Osteoblast (primary cell): ENCODE results near the gene ZNF277. TPM values are rescaled to one million over a fixed set of nuclear protein-coding genes. Genes with fewer than 3 reads are reported as not detected.

Experiments used
- DNase-seq: peaks from one replicate; pipeline ENCODE4 v3.0.0; 2011; ENCODE audit warnings: low spot score, mixed read lengths; ENCODE audit not compliant: insufficient read length; ENCODE audit errors: missing footprints
- H2AFZ ChIP-seq: 2 replicates; pipeline ENCODE4 v1.6.0; 2011; ENCODE audit warnings: mild to moderate bottlenecking, low read length
- H3K27ac ChIP-seq: 2 replicates; pipeline ENCODE4 v1.5.1; 2011; ENCODE audit warnings: mild to moderate bottlenecking, low read depth, low read length, moderate library complexity
- H3K27me3 ChIP-seq: 2 replicates; pipeline ENCODE4 v1.6.0; 2012; ENCODE audit warnings: mild to moderate bottlenecking, control low read depth, inconsistent platforms, low read length, moderate library complexity; ENCODE audit not compliant: insufficient read depth
- H3K36me3 ChIP-seq: 2 replicates; pipeline ENCODE4 v1.5.1; 2011; ENCODE audit warnings: mild to moderate bottlenecking, low read length, control low read depth, moderate library complexity; ENCODE audit not compliant: insufficient read depth
- H3K4me1 ChIP-seq: 2 replicates; pipeline ENCODE4 v1.5.1; 2011; ENCODE audit warnings: mild to moderate bottlenecking, low read length, control low read depth, moderate library complexity; ENCODE audit not compliant: insufficient read depth
- H3K4me2 ChIP-seq: 2 replicates; pipeline ENCODE4 v1.6.0; 2011; ENCODE audit warnings: mild to moderate bottlenecking, low read length; ENCODE audit not compliant: insufficient read depth
- H3K4me3 ChIP-seq: fragments of 200-600 bp; sonication (generic); 3 replicates; pipeline ENCODE4 v1.5.1; 2012; ENCODE audit warnings: mild to moderate bottlenecking, low read length, inconsistent platforms; ENCODE audit not compliant: insufficient read depth
- H3K79me2 ChIP-seq: 2 replicates; pipeline ENCODE4 v1.6.0; 2012; ENCODE audit warnings: mild to moderate bottlenecking, low read length, control low read depth, inconsistent platforms; ENCODE audit not compliant: insufficient read depth
- H3K9me3 ChIP-seq: 2 replicates; pipeline ENCODE4 v1.5.1; 2011; ENCODE audit warnings: low read depth, low read length, control low read depth
- H4K20me1 ChIP-seq: 2 replicates; pipeline ENCODE4 v1.6.0; 2012; ENCODE audit warnings: mild to moderate bottlenecking, low read length, control low read depth; ENCODE audit not compliant: insufficient read depth
- CTCF ChIP-seq: IDR thresholded peaks from 2 replicates; pipeline ENCODE4 v1.5.1; 2011; ENCODE audit warnings: mild to moderate bottlenecking, low read depth, low read length, moderate library complexity; ENCODE audit errors: extremely low read depth
- total RNA-seq: library from RNA; depleted of rRNA; stranded (reverse); fragments of >200 nt; gene quantifications from 2 replicates; pipeline ENCODE4 v1.2.3, GENCODE V29; 2012

ZNF277 gene
- total RNA-seq, 1 donor = 58.6 TPM

GRCh38 chr7:112288301-112288700 lies 81.8 kb downstream of the ZNF277 start:
- DNase-seq = no peak
- Histone ChIP-seq H3K27ac (no peak overlapping the region), H2AFZ (no peak overlapping the region), H3K36me3 (no peaks in the 10 kb centered on the region), H3K4me3 (no peak overlapping the region), H3K4me2 (no peak overlapping the region), H3K9me3 (no peaks in the 10 kb centered on the region), H4K20me1 (peaks cover 3% of the 10 kb centered on the region), H3K4me1 (peaks cover 15% of the 10 kb centered on the region), H3K79me2 (no peaks in the 10 kb centered on the region), H3K27me3 (no peaks in the 10 kb centered on the region)
- no peak for TF ChIP-seq CTCF

GRCh38 chr7:112290065-112290464 lies 83.6 kb downstream of the ZNF277 start:
- H3K4me1 ChIP-seq = peaks cover 15% of the 10 kb centered on the region
- H3K27ac ChIP-seq = peak overlapping the region; percentile 9
- no peak overlapping the region for H3K4me3 ChIP-seq
- H3K27me3 ChIP-seq = no peaks in the 10 kb centered on the region
- peaks cover 3% of the 10 kb centered on the region for H4K20me1 ChIP-seq
- DNase-seq = no peak
- H3K9me3 ChIP-seq = no peaks in the 10 kb centered on the region
- H3K36me3 ChIP-seq = no peaks in the 10 kb centered on the region
- no peaks in the 10 kb centered on the region for H3K79me2 ChIP-seq
- no peak for TF ChIP-seq CTCF
- H3K4me2 ChIP-seq = peak overlapping the region; percentile 33
- no peak overlapping the region for H2AFZ ChIP-seq

GRCh38 chr7:112292162-112292561 lies 85.7 kb downstream of the ZNF277 start:
- no peak overlapping the region for H3K4me3 ChIP-seq
- no peak for TF ChIP-seq CTCF
- no peak overlapping the region for H2AFZ ChIP-seq
- DNase-seq = no peak
- H3K27me3 ChIP-seq = no peaks in the 10 kb centered on the region
- H3K79me2 ChIP-seq = no peaks in the 10 kb centered on the region
- H3K9me3 ChIP-seq = no peaks in the 10 kb centered on the region
- no peaks in the 10 kb centered on the region for H4K20me1 ChIP-seq
- no peak overlapping the region for H3K27ac ChIP-seq
- H3K36me3 ChIP-seq = no peaks in the 10 kb centered on the region
- H3K4me1 ChIP-seq = peaks cover 15% of the 10 kb centered on the region
- H3K4me2 ChIP-seq = no peak overlapping the region

GRCh38 chr7:112293416-112293815 lies 86.9 kb downstream of the ZNF277 start:
- Histone ChIP-seq H3K36me3 (no peaks in the 10 kb centered on the region), H3K27me3 (no peaks in the 10 kb centered on the region), H3K4me1 (peaks cover 15% of the 10 kb centered on the region), H3K4me3 (no peak overlapping the region), H3K27ac (no peak overlapping the region), H3K79me2 (no peaks in the 10 kb centered on the region), H3K4me2 (no peak overlapping the region), H2AFZ (no peak overlapping the region), H3K9me3 (no peaks in the 10 kb centered on the region), H4K20me1 (no peaks in the 10 kb centered on the region)
- TF ChIP-seq CTCF = no peak
- no peak for DNase-seq
